Astrocyte (in vitro differentiated cells and primary cell): ENCODE data around the gene CPOX.

Experiments used
- CTCF ChIP-seq: IDR thresholded peaks from 2 replicates; pipeline ENCODE4 v1.5.1; 2011; ENCODE audit warnings: low read depth, mild to moderate bottlenecking, inconsistent platforms, low read length, moderate library complexity; ENCODE audit not compliant: insufficient read depth
- EZH2 ChIP-seq: IDR thresholded peaks from 2 replicates; pipeline ENCODE4 v1.6.1; 2012; ENCODE audit warnings: mild to moderate bottlenecking, low read length, inconsistent platforms; ENCODE audit not compliant: insufficient read depth

DNA sequence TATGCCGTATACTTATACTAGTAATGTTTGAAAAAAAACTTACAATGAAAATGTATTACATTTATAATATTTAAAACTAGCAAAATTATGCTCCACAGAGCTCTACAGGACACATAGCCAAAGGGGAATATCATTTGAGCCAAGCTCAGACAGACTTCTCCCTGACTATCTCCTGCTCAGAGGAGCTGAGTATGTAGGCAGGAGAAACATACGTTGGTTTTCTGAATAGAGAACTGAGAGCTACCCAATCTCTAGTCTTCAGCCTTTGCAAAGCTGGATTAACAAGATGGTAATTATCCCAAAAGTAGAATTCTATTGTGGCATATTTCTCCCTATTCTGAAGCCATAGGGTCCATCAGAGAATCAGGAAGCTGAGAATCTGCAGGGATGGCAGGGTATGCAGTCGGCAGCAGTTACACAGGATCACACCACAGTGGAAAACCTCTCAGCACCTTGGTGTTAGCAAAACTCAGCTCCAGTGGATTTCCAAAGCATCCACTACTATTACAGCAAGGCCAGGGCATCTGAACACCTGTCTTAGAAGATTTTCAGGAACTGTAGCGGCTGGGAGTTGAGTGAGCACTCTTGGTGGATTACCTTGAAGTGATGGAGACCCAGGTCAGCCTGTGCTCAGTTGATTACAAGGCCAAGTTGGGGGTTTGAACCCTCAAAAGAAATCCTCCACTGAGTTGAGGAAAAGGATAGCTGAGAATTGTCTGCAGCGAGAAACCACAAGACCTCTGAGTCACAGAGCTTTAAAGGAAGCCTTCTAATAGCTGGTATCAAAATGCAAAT is 31.5 kb downstream of the CPOX start:
- TF ChIP-seq CTCF (no peak), EZH2 (no peak)
